Left ventricle myocardium inferior (tissue), 1 donor: Measurements from ENCODE around the gene PGBD5. TPM values are rescaled to one million over a fixed set of nuclear protein-coding genes. Genes with fewer than 3 reads are reported as not detected.

Experiments used
- DNase-seq: peaks from one replicate; pipeline ENCODE4 v3.0.0-alpha.2; 2020
- H3K27ac ChIP-seq: fragments of 200-600 bp; replicated peaks from 2 replicates; pipeline ENCODE4 v1.8.0; 2021
- H3K27me3 ChIP-seq: fragments of 200-600 bp; 2 replicates; pipeline ENCODE4 v1.8.0; 2021; ENCODE audit warnings: low read depth
- H3K36me3 ChIP-seq: fragments of 200-600 bp; 2 replicates; pipeline ENCODE4 v1.8.0; 2021
- H3K4me1 ChIP-seq: fragments of 200-600 bp; 2 replicates; pipeline ENCODE4 v1.8.0; 2021
- H3K4me3 ChIP-seq: fragments of 200-600 bp; 2 replicates; pipeline ENCODE4 v1.8.0; 2021; ENCODE audit warnings: mild to moderate bottlenecking, moderate library complexity
- H3K9me3 ChIP-seq: fragments of 200-600 bp; replicated peaks from 2 replicates; pipeline ENCODE4 v1.8.0; 2021
- intact Hi-C: fragments of 100-400 bp; cut with micrococcal nuclease; formaldehyde crosslinking; loops from one replicate; pipeline ENCODE4 v1.11.0; 2022
- total RNA-seq: library from RNA; stranded (reverse); fragmentation: NEBNext Ultra II Directional; extraction: Animal tissue kit (Norgen Biotek cat#: 25700); gene quantifications from one replicate; pipeline ENCODE4 v1.2.1, GENCODE V29; 2021
- TF ChIP-seq, protein P1 (sequence below): fragments of 200-600 bp; IDR thresholded peaks from 2 replicates; pipeline ENCODE4 v1.8.0; 2021; ENCODE audit warnings: antibody characterized with exemption, mild to moderate bottlenecking, borderline replicate concordance
- donor health status: DM: no; HTN: yes; CAD: no; lungs with severe emphysema.

PGBD5 gene
- total RNA-seq, 1 donor from 2014 or later, result 10.6 TPM

DNA sequence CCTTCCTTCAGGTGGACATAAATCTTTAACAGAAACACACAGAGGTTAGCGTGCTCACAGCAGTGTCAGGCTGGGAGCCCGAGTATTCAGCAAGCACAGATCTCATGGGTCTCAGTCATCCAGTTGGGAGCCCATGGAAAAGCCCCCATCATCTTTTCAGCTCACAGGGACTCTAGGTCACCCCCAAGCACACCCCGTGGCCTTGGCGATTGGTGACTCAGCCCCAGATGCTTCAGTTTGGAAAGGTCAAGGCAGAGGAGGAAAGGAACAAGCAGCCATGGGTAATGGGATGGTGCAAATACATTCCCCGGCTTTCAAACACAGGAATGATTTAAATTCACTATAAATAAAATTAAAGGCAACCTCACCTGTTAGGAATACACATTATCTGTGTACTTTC is 88.9 kb downstream of the PGBD5 start:
- no peak overlapping the region for H3K27ac ChIP-seq
- TF ChIP-seq, protein P1, sequence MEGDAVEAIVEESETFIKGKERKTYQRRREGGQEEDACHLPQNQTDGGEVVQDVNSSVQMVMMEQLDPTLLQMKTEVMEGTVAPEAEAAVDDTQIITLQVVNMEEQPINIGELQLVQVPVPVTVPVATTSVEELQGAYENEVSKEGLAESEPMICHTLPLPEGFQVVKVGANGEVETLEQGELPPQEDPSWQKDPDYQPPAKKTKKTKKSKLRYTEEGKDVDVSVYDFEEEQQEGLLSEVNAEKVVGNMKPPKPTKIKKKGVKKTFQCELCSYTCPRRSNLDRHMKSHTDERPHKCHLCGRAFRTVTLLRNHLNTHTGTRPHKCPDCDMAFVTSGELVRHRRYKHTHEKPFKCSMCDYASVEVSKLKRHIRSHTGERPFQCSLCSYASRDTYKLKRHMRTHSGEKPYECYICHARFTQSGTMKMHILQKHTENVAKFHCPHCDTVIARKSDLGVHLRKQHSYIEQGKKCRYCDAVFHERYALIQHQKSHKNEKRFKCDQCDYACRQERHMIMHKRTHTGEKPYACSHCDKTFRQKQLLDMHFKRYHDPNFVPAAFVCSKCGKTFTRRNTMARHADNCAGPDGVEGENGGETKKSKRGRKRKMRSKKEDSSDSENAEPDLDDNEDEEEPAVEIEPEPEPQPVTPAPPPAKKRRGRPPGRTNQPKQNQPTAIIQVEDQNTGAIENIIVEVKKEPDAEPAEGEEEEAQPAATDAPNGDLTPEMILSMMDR, result no peak
- no peaks in the 10 kb centered on the region for H3K36me3 ChIP-seq
- DNase-seq, result no peak
- H3K4me1 ChIP-seq, result peaks cover 19% of the 10 kb centered on the region
- intact Hi-C loops, result no loop called here
- no peak overlapping the region for H3K4me3 ChIP-seq
- H3K9me3 ChIP-seq, result no peaks in the 10 kb centered on the region
- no peaks in the 10 kb centered on the region for H3K27me3 ChIP-seq

- no peak overlapping the region for H3K27ac ChIP-seq
- H3K36me3 ChIP-seq, result no peaks in the 10 kb centered on the region
- H3K9me3 ChIP-seq, result no peaks in the 10 kb centered on the region
- intact Hi-C loops, result no loop called here
- H3K4me3 ChIP-seq, result no peak overlapping the region
- DNase-seq, result no peak
- TF ChIP-seq, protein P1, result no peak
- H3K27me3 ChIP-seq, result no peaks in the 10 kb centered on the region
- H3K4me1 ChIP-seq, result peaks cover 14% of the 10 kb centered on the region
Measured at GRCh38 chr1:230335861-230336522, 90.1 kb downstream of the PGBD5 start.

- no peaks in the 10 kb centered on the region for H3K9me3 ChIP-seq
- no peak overlapping the region for H3K27ac ChIP-seq
- H3K4me1 ChIP-seq, result peaks cover 6% of the 10 kb centered on the region
- H3K27me3 ChIP-seq, result no peaks in the 10 kb centered on the region
- no peak for DNase-seq
- H3K4me3 ChIP-seq, result no peak overlapping the region
- H3K36me3 ChIP-seq, result no peaks in the 10 kb centered on the region
- intact Hi-C loops, result no loop called here
- TF ChIP-seq, protein P1, result no peak
Measured at GRCh38 chr1:230334447-230334837, 91.7 kb downstream of the PGBD5 start.

DNA sequence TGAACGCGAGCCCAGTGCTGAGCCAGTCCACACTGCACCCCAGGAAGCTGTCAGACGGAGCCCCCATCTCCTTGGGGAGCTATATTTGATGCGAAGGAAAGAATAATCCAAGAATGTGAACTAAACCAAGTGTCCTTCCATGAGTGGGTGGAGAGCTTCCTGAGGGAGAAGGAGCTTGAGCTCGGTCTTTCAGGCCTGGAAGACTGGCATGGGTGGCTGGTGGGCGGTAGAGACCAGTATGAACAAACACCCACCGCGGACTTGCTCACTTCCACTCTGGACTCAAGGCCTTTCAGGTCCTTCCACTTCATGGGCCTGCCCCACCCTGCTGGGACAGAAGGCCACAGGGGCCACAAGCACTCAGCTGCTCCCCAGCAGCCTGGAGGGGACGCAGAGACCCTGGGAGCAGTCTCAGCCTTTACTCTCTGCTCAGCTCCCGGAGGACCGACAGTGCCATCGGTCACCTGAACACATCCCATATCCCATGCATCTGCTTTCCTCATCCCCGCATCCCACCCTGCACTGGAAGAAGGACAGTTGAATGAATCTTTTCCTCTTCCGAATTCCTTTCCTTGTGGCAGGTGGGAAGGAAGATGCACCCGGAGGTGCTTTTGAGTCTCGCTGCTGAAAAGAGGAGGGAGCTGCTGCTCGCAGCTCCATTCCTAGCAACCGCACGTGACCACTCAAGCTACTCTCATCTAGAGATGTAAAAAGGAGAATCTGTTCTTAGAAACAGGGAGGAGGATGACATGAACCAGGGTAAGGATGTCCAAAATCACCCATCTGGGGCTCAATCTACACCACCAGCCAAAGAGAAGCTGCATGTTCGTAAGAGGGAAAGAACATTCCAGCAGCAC is 92.3 kb downstream of the PGBD5 start:
- no peaks in the 10 kb centered on the region for H3K9me3 ChIP-seq

GRCh38 chr1:230332575-230333066 is 93.5 kb downstream of the PGBD5 start:
- H3K27me3 ChIP-seq, result no peaks in the 10 kb centered on the region
- intact Hi-C loops, result no loop called here
- H3K9me3 ChIP-seq, result no peaks in the 10 kb centered on the region
- H3K4me3 ChIP-seq, result no peak overlapping the region
- no peaks in the 10 kb centered on the region for H3K36me3 ChIP-seq
- no peak overlapping the region for H3K27ac ChIP-seq
- TF ChIP-seq, protein P1, result no peak
- DNase-seq, result no peak
- H3K4me1 ChIP-seq, result peaks cover 6% of the 10 kb centered on the region

More for the DNA sequence above, 92.3 kb downstream of the PGBD5 start:
- Histone ChIP-seq H3K27ac (no peak overlapping the region), H3K27me3 (no peaks in the 10 kb centered on the region), H3K4me3 (no peak overlapping the region), H3K36me3 (no peaks in the 10 kb centered on the region), H3K4me1 (peaks cover 6% of the 10 kb centered on the region)
- TF ChIP-seq, protein P1, result no peak
- intact Hi-C loops, result no loop called here
- DNase-seq, result no peak
